OCI-LY1 (cell line): ENCODE data around the gene TESMIN.

Source experiments
- H2AFZ ChIP-seq: fragments of 200-600 bp; sonication (generic), shearing (Covaris generic); 2 replicates; pipeline ENCODE4 v1.6.0; 2014; ENCODE audit warnings: antibody characterized with exemption, mild to moderate bottlenecking, low read length
- H3F3A ChIP-seq: fragments of 200-600 bp; sonication (generic), shearing (Covaris generic); 2 replicates; pipeline ENCODE4 v1.6.0; 2014; ENCODE audit warnings: mild to moderate bottlenecking, antibody characterized with exemption, low read length, moderate library complexity; ENCODE audit not compliant: insufficient read depth
- H3K27ac ChIP-seq: fragments of 200-600 bp; sonication (generic); 2 replicates; pipeline ENCODE4 v1.5.1; 2014; ENCODE audit warnings: low read length, mixed run types, mild to moderate bottlenecking, low read depth; ENCODE audit not compliant: poor library complexity, severe bottlenecking
- H3K27me3 ChIP-seq: fragments of 200-600 bp; sonication (generic); 2 replicates; pipeline ENCODE4 v1.6.0; 2014; ENCODE audit warnings: antibody characterized with exemption, mild to moderate bottlenecking, low read length, moderate library complexity; ENCODE audit not compliant: insufficient read depth
- H3K36me3 ChIP-seq: fragments of 200-600 bp; sonication (generic); 2 replicates; pipeline ENCODE4 v1.6.1; 2014; ENCODE audit warnings: mild to moderate bottlenecking, antibody characterized with exemption, low read length, moderate library complexity, mixed read lengths; ENCODE audit not compliant: insufficient read depth
- H3K4me1 ChIP-seq: fragments of 200-600 bp; sonication (generic); 2 replicates; pipeline ENCODE4 v1.5.1; 2014; ENCODE audit warnings: mild to moderate bottlenecking, low read length, moderate library complexity; ENCODE audit not compliant: insufficient read depth, severe bottlenecking
- H3K4me2 ChIP-seq: fragments of 200-600 bp; sonication (generic), shearing (Covaris generic); 2 replicates; pipeline ENCODE4 v1.6.1; 2014; ENCODE audit warnings: low read length
- H3K4me3 ChIP-seq: fragments of 200-600 bp; sonication (generic); 2 replicates; pipeline ENCODE4 v1.5.1; 2014; ENCODE audit warnings: low read length, low read depth, mild to moderate bottlenecking, mixed read lengths; ENCODE audit not compliant: poor library complexity, severe bottlenecking
- H3K79me2 ChIP-seq: fragments of 200-600 bp; shearing (Covaris generic); 2 replicates; pipeline ENCODE4 v1.6.1; 2016; ENCODE audit warnings: mixed run types, low read length, mixed read lengths; ENCODE audit not compliant: insufficient read depth
- H3K9ac ChIP-seq: fragments of 200-600 bp; sonication (generic), shearing (Covaris generic); 2 replicates; pipeline ENCODE4 v1.6.1; 2014; ENCODE audit warnings: mild to moderate bottlenecking, low read length, mixed read lengths
- H3K9me2 ChIP-seq: fragments of 200-600 bp; sonication (generic), shearing (Covaris generic); 2 replicates; pipeline ENCODE4 v1.6.1; 2014; ENCODE audit warnings: low read depth, mild to moderate bottlenecking, low read length, mixed read lengths
- H3K9me3 ChIP-seq: fragments of 200-600 bp; shearing (Covaris generic); 2 replicates; pipeline ENCODE4 v1.6.1; 2014; ENCODE audit warnings: low read length, mixed read lengths
- H4K20me1 ChIP-seq: fragments of 200-600 bp; sonication (generic), shearing (Covaris generic); 2 replicates; pipeline ENCODE4 v1.6.0; 2016; ENCODE audit warnings: mild to moderate bottlenecking, low read length; ENCODE audit not compliant: insufficient read depth
- EZH2 ChIP-seq: fragments of 200-600 bp; sonication (generic), shearing (Covaris generic); IDR thresholded peaks from 2 replicates; pipeline ENCODE4 v1.8.0; 2017; ENCODE audit warnings: borderline replicate concordance, mixed run types, mild to moderate bottlenecking, antibody characterized with exemption, low read length, moderate library complexity, mixed read lengths
- TF ChIP-seq, protein P1 (sequence below): fragments of 200-600 bp; sonication (generic), shearing (Covaris generic); IDR thresholded peaks from 2 replicates; pipeline ENCODE4 v1.5.1; 2017; ENCODE audit warnings: mild to moderate bottlenecking, antibody characterized with exemption, low read length, moderate library complexity, mixed read lengths

The TESMIN gene

DNA sequence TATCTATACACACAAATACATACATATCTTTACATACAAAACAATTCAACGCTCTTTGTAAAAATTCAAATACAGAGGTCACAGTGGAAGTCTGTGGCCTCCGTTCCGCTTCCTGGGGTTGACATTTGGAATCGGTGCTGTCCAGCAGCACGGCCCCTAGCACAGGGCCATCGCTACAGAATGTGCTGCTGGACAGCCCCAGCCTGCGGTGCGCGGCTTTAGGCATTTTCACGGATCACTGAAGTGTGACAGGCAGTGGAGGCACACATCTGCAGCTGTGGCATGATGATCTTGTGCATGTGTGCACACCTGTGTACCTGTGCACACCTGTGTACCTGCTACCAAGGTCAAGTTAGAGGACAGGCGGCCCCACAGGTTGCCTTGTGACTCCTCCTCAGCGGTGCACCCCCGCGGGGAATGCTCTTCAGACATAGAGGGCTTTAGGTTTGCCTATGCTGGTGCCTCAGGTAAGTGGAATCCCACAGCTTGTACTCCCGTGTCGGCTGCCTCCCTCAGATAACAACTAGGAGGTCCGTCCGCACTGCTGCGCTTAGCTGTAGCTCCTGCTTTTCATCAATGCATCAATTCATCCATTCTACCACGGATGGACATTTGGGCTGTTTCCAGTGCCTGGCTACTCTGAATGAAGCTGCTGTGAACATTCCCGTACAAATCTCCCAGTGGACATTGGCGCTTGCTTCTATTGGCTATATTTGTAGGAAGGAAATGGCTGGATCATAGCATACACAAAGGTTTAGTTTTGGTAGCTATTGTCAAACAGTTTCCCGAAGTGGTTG, 37.1 kb downstream of the TESMIN start:
- Histone ChIP-seq H3K79me2 (no peaks in the 10 kb centered on the region), H3K4me1 (no peaks in the 10 kb centered on the region), H3F3A (no peaks in the 10 kb centered on the region), H3K27me3 (peaks cover 15% of the 10 kb centered on the region), H4K20me1 (no peaks in the 10 kb centered on the region), H2AFZ (no peak overlapping the region), H3K9ac (no peak overlapping the region), H3K27ac (no peak overlapping the region), H3K4me3 (no peak overlapping the region), H3K9me3 (peaks cover 2% of the 10 kb centered on the region; the same call in 1 of the 2 replicates), H3K36me3 (no peaks in the 10 kb centered on the region; the same call in 1 of the 2 replicates), H3K4me2 (no peak overlapping the region), H3K9me2 (no peaks in the 10 kb centered on the region)
- no peak for TF ChIP-seq EZH2

DNA sequence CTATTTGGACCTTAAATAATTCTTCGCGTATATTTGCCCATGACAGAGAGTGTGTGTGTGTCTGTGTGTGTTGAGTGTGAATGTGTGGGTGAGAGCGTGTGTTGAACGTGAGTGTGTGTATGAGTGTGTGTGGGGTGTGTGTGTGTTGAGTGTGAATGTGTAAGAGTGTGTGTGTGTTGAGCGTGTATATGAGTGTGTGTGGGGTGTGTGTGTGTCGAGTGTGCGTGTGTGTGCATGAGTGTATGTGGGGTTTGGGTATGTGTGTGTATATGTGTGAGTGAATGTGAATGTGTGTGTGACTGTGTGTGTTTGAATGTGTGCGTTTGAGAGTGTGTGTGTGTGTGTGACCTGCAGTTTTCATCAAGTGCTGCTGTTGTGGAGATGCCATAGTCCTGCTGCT, 40.2 kb downstream of the TESMIN start:
- Histone ChIP-seq H3K4me1 (no peaks in the 10 kb centered on the region), H3K9ac (no peak overlapping the region)

DNA sequence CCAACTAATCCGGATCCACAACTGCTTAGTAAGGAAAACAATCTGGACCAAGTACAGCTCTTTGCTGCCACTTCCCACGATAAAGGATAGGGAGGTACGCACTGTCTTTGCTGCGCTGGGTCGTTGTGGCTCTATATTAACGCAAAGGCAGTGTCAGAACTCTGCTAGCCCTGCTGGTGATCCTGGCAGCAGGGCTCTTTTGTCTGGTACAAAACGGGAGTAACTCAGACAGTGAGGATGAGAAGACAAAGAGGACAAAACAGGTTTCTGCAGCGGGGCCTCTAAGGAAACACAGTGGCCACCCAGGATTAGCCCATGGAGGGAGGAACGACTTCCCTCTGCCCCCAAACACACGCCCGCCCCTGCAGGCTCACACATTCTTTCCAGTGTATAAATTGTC, 40.9 kb downstream of the TESMIN start:
- Histone ChIP-seq H2AFZ (no peak overlapping the region), H3K9me2 (no peaks in the 10 kb centered on the region), H3K27me3 (peaks cover 13% of the 10 kb centered on the region; the same call in 1 of the 2 replicates), H3K9ac (no peak overlapping the region), H3K36me3 (no peaks in the 10 kb centered on the region), H4K20me1 (no peaks in the 10 kb centered on the region), H3K4me2 (no peak overlapping the region), H3K4me3 (no peak overlapping the region), H3K27ac (no peak overlapping the region), H3K9me3 (no peaks in the 10 kb centered on the region), H3K4me1 (no peaks in the 10 kb centered on the region), H3K79me2 (no peaks in the 10 kb centered on the region), H3F3A (no peaks in the 10 kb centered on the region)
- TF ChIP-seq EZH2: no peak
- TF ChIP-seq, protein P1, sequence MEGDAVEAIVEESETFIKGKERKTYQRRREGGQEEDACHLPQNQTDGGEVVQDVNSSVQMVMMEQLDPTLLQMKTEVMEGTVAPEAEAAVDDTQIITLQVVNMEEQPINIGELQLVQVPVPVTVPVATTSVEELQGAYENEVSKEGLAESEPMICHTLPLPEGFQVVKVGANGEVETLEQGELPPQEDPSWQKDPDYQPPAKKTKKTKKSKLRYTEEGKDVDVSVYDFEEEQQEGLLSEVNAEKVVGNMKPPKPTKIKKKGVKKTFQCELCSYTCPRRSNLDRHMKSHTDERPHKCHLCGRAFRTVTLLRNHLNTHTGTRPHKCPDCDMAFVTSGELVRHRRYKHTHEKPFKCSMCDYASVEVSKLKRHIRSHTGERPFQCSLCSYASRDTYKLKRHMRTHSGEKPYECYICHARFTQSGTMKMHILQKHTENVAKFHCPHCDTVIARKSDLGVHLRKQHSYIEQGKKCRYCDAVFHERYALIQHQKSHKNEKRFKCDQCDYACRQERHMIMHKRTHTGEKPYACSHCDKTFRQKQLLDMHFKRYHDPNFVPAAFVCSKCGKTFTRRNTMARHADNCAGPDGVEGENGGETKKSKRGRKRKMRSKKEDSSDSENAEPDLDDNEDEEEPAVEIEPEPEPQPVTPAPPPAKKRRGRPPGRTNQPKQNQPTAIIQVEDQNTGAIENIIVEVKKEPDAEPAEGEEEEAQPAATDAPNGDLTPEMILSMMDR: no peak

More for the DNA sequence above, 40.2 kb downstream of the TESMIN start:
- H3K9me3 ChIP-seq: no peaks in the 10 kb centered on the region
- no peak overlapping the region for H2AFZ ChIP-seq
- H3K27ac ChIP-seq: no peak overlapping the region
- no peak overlapping the region for H3K4me3 ChIP-seq
- H3K4me2 ChIP-seq: no peak overlapping the region
- TF ChIP-seq, protein P1: no peak
- TF ChIP-seq EZH2: no peak
- H3K79me2 ChIP-seq: no peaks in the 10 kb centered on the region
- peaks cover 13% of the 10 kb centered on the region for H3K27me3 ChIP-seq
- H3K9me2 ChIP-seq: no peaks in the 10 kb centered on the region
- no peaks in the 10 kb centered on the region for H3K36me3 ChIP-seq
- H3F3A ChIP-seq: no peaks in the 10 kb centered on the region
- no peaks in the 10 kb centered on the region for H4K20me1 ChIP-seq
